HG03342 (cell line): ENCODE data around the gene VAV2.

Experiments used
- ATAC-seq: cut with Tn5 transposase; IDR thresholded peaks from one replicate; pipeline ENCODE4 v1.9.1; 2021; ENCODE audit warnings: mild to moderate bottlenecking, moderate library complexity; ENCODE audit not compliant: unreplicated experiment

The VAV2 gene

GRCh38 chr9:133981589-133981957 is 10.6 kb downstream of the VAV2 start:
- ATAC-seq, result no peak

DNA sequence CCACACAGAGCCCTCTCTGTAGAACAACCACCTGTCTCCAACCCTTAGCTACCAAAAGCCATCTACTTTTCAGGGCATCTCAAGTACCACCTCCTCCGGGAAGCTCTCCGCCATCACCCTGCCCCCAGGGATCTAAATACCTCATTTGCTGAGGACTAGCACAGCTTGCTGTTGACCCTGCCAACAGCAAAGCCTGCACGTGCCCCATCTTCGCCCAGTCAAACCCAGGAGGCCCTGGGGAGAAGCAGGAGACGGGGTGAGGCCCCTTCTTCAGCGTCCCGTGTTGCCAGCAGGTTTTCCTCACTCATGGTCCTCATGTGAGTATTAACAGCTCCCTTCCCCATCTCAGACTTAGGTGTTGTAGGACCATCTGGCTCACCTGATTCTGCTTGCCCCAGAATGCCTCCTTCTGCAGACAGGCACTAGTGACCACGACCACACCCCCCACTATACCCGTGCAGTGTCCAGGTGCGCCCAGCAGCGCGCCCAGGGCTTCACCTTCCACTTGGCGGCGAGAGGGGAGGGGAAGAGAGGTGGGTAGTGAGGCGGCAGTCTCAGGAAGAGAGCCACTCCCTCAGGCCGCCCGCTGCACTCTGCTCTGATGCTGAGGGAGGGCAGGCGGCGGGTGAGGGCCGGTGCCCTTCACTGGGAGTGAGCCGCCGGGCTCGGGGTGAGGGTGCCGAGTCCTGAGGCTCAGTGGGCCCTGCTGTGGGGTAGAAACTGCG is 11.1 kb downstream of the VAV2 start:
- ATAC-seq, result no peak

GRCh38 chr9:133979921-133980863 is 11.9 kb downstream of the VAV2 start:
- no peak for ATAC-seq

- peak; percentile 48 for ATAC-seq
Observed at GRCh38 chr9:133979273-133979920, 12.7 kb downstream of the VAV2 start.

DNA sequence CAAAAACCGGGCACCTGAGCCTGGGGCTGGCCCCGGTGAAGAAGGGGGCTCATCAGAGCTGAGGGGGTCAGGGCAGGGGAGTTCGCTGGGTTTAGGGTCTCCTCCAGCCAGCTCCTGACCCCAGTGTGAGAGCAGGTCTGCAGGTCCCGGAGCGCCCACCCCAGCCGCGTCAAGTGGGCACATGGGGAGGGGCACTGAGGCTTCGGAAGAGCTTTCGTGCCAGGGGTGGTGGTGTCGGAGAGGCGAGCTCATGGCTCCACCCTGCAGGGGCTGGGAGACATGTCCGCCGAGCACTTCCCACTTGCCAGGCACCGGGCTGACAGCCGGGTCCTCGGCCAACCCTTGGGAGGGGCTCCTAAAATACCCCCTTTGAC is 13.2 kb downstream of the VAV2 start:
- ATAC-seq, result no peak

- ATAC-seq, result no peak
Observed at GRCh38 chr9:133978226-133978898, 13.8 kb downstream of the VAV2 start.

- ATAC-seq, result no peak
Observed at GRCh38 chr9:133977421-133978201, 14.5 kb downstream of the VAV2 start.

DNA sequence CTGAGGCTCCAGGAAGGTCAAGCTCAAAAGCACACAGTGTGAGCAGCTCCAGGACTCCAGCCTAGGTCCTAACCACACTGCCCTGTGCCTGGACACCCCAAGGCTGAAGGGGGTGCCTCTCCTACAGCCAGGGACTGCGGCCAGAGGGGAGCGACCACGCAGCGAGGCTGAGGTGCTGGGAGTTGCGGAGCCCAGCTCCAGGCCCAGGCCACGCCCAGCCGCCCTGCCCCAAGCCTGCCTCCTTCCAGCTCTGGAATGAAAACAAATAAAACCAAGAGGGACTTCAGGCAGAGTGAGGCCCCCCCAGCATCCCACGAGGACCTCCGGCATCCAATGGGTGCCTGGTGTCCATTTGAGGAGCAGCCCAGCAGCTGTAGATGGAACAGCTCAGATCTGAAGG is 15.2 kb downstream of the VAV2 start:
- no peak for ATAC-seq

DNA sequence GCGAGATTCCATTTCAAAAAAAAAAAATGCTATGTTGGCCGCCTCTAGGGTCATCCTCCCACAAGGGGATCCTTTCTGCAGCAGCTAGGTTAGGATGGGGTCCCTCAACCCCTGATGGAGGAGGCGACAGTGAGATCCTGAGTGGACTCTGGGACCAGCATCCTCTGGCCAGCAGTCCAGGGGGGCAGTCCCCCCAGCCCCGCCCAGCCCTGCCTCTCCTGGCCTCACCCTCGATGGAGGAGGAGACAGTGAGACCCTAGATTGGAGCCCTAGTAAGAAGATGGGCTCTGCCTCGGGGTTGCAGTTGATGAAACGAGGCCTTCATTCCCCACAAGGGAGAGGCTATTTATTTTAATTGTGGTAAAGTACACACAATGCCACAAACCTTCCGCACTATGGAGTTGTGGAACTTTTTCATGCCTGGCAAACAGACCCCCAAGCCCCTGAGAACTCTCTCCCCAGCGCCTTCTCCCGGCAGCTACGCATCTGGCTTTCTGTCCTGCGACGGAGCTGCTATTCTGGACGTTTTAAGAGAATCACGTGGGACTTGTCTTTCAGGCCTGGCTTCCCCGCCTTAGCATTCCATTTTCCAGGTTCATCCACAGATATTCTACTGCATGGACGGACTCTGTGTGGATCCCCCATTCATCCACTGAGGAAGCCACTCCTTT is 15.8 kb downstream of the VAV2 start:
- ATAC-seq, result no peak

GRCh38 chr9:133975511-133975910 is 16.6 kb downstream of the VAV2 start:
- ATAC-seq, result no peak

- no peak for ATAC-seq
Observed at GRCh38 chr9:133974631-133975341, 17.3 kb downstream of the VAV2 start.

DNA sequence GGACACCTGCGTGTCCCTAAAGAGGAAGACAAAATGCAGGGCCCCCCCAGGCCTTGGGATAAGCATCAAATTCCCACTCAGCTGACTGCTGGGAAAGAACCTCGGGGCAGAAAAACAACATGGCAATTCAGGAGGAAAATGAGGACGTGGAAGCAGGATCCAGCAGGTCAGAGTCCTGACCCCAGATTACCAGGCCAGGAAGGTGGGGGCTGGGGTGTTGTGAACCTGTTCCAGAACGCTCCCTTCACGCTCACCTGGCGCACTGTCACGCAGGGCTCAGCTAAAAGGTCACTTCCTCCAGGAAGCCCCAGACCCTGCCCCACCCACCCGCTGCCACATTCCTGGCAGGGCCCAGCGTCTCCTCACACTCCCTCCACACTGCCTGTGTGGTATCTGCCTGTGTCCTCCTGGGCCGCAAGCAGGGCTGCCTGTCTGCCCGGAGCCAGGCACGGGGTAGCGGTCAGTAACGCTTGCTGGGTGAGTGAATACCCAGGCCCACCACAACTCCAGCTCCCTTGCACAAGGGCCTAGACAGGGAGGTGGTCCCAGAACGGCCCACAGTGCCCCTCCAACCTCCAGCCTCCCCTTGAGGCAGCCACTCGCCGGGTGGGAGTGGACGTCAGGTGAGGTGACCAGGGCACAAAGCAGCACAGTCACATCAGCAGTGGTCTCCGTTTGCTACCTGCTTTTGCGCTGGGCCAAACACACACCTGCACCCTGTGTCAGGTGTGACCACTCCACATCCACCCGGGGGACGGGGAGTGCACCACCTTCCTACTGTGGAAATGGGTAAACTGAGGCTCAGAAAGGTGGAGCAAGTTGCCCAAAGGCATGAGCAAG is 18.1 kb downstream of the VAV2 start:
- ATAC-seq, result no peak

DNA sequence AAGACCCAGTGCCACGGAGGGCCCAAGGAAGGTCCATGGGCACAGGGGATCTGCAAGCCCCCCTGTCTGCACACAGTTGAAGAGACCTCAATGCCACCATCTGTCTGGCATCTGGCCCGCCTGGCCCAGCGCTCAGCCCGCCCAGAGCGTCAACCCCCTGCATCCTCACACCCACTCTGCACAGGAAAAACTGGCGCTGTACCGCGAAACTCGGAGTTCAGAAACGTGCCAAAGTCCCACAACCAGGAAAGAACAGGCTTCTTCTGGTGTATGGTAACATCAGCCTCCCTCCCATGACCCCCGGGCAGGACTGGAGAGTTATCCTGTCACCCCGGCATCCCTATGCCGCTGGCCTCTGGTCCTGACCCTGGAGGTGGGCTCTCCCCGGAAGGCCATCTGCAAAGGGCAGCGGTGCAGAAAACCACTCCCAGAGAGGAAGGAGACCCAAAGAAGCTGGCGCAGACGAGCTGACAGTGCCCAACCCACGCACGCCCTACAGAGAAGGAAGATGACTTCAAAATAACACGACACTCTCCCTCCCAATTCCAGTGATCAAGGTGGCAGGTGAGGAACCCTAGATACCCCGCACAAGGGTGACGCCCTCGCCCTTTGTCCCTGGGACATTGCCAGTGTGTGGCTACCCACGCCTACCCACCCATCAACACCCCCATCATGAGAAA is 18.9 kb downstream of the VAV2 start:
- no peak for ATAC-seq

DNA sequence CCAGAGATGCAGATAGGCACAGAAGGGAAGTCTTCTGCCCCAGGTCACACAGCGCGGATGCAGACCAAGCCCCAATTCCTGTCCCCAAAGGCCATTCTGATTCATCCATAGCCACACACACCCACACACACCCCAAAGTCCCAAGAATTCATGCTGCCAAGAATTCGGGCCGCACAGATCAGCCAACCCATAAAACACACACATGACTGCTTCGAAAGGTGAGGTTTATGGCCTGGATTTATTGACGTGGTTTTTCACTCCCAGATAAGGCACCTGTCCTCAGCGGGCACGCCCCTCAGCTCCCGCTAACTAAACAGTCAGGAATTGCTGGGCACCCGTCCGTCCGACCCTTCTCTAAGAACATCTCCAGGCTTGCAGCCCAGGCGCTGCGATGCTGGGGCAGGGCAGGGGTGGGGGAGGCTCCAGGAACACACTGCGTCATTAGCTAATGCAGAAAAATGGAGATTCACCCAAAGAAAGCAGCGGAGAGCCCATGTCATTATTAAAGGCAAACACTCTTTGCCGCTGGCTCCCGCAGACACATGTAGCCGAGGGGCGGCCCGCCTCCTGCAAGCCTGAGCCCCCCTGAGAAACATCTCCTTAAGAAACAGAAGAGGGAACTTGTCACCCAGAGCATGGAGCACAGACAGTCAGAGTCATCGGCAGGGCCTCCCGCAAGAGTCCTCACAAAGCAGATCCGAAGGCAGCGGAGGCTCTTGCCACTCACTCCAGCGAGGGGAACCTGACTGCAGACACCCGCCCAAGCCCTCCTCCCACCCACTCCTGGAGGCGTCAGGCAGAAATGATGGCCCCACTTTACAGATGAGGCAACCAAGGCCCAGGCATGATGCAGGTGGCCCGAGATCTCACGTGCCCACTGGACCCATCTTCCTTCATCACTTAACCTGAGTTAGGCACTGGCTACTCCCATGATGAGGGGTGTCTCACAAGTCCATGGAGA is 19.9 kb downstream of the VAV2 start:
- ATAC-seq, result no peak

DNA sequence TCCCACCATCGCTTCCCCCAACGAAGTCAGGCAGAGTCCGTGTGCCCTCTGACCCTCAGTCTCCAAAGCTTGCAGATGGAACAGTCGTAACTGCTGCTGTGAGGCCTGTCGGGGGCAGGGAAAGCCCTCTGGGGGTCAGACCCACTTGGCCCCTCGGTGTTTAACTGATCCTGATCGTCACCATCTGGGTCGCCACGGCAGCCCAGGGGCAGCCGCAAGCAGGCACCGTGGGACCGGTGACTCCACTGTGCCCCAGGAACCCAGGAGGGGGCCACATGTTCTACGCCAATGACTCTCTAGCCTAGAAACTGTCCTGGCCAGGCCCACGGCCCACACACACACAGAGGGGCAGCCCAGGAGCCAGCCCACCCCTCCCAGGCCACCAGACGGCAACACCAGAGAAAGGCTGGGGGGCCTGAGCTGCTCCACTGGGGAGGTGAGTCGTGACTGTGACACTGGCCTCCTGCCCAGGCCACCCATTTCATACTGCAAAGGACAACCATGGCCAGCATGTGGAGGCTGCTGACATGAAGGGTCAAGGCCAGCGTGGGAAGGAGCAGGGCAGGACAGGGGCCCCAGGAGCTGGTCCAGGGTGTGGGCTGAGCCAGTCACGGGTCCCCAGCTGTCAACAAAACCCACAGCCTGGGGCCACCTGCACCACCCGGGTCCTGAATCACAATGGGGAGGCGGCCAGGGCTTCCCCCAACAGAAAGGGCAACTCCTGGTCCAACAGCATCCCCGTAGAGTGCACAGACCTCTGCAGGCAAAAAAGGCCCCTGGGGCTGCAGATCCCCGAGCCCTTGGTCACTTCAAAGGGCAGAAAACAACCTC is 20.8 kb downstream of the VAV2 start:
- no peak for ATAC-seq

DNA sequence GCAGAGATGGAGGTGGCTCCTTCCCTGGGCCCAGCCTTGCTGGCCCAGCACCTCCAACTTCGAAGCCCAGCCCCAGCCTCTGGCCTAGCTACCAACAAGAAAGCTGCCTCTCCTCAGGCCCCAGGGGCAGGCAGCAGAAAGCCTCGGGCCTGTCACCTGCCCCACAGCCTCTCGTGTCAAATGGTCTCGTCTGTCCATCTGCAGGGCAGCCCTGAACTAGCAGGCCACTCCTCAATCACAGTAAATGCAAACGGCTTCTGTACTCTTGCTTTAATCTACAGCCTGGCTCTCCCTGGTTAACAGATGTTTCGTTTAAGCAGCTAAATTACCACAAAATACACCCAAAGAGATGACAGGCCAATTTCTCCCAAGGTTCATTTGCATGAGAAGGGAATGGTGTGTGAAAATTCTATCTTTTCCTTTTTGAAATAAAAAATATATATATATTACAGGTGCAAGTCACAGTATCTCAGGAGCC is 21.5 kb downstream of the VAV2 start:
- ATAC-seq, result no peak
